ENCODE results near the gene MYO6. TPM values are rescaled to one million over a fixed set of nuclear protein-coding genes. Genes with fewer than 3 reads are reported as not detected.

Gene MYO6
- total RNA-seq, 1 experiment from 2014 or later = 44.1 TPM

DNA sequence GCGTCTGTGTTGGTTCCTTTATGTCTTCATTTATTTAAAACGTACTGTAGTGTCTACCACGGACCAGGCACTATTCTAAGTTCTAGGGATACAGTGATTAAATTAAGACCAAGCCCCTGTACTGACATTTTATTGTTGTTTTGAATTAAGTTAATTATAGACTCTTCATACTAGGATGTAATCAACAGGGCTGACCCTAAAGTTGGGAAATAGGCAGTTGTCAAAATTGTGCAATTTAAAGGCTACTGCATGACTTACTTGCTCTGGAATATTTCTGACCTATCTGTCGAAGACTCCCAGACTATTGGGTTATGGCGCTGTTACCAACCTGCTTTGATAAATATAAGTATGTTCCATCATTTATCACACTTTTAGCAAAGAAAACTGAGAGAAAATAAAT is 6.7 kb downstream of the MYO6 start:
- H3K4me3 ChIP-seq (replicated peaks in 1 of 2; ENCODE audit: low read depth in 1 of 2, low read length in 2 of 2) = no peak overlapping the region
- no TSS peak for BruUV-seq (replicated peaks)
- TF ChIP-seq REST (IDR thresholded peaks at IDR 0.05; ENCODE audit: low read depth) (no peak), CBX3 (IDR thresholded peaks at IDR 0.05; ENCODE audit: low read depth) (no peak), POLR2A (IDR thresholded peaks at IDR 0.05; ENCODE audit: borderline replicate concordance, extremely low read depth, insufficient read depth, insufficient read length) (no peak), ELF1 (IDR thresholded peaks at IDR 0.05; ENCODE audit: borderline replicate concordance, low read depth) (no peak), ZFX (IDR thresholded peaks at IDR 0.05) (no peak), SIN3A (IDR thresholded peaks at IDR 0.05; ENCODE audit: low read depth) (no peak), MAX (IDR thresholded peaks at IDR 0.05) (no peak), ATF3 (IDR thresholded peaks at IDR 0.05) (no peak), ZBTB33 (IDR thresholded peaks at IDR 0.05; ENCODE audit: extremely low read depth, insufficient replicate concordance, low read length) (no peak), FOSL1 (IDR thresholded peaks at IDR 0.05; ENCODE audit: low read depth) (no peak), CTCF (IDR thresholded peaks at IDR 0.05 in 2 of 3, conservative IDR thresholded peaks at IDR 0.05 in 1 of 3; ENCODE audit: borderline replicate concordance in 1 of 3, insufficient read depth in 1 of 3, low read depth in 2 of 3, low read length in 2 of 3) (no peak), SP1 (IDR thresholded peaks at IDR 0.05; ENCODE audit: low read depth) (no peak), SRF (IDR thresholded peaks at IDR 0.05; ENCODE audit: low read depth) (no peak), EGR1 (IDR thresholded peaks at IDR 0.05; ENCODE audit: low read depth) (no peak), EZH2 (IDR thresholded peaks at IDR 0.05) (no peak), JUND (IDR thresholded peaks at IDR 0.05) (no peak), RAD21 (IDR thresholded peaks at IDR 0.05; ENCODE audit: low read depth) (no peak)
- H2AFZ ChIP-seq (ENCODE audit: low read depth, low read length, poor library complexity, severe bottlenecking) = no peak overlapping the region
- H3K36me3 ChIP-seq (ENCODE audit: control insufficient read depth in 1 of 2, insufficient read depth in 2 of 2, low read length in 2 of 2) = no peaks in the 10 kb centered on the region
- no peak overlapping the region for H3K9ac ChIP-seq (ENCODE audit: low read length)
- RAD21 ChIA-PET (ENCODE audit: low non-redundant PET in 1 of 2, low total read pairs in 2 of 2, uncharacterized antibody in 2 of 2, unreplicated experiment in 2 of 2) = no interaction called here
- no peak for ATAC-seq
- intact Hi-C loops (cut with micrococcal nuclease) = no loop called here
- no peaks in the 10 kb centered on the region for H3K27me3 ChIP-seq (ENCODE audit: insufficient read depth, low read length)
- POLR2A ChIA-PET = no interaction called here
- DNase-seq (ENCODE audit: low read depth, low spot score) = no peak
- H4K20me1 ChIP-seq (ENCODE audit: insufficient read depth) = no peaks in the 10 kb centered on the region
- no peaks in the 10 kb centered on the region for H3K9me3 ChIP-seq (ENCODE audit: control insufficient read depth in 1 of 2, insufficient read depth in 1 of 2, low read depth in 1 of 2, low read length in 2 of 2)
- CTCF ChIA-PET = no interaction called here
- no peak overlapping the region for H3K27ac ChIP-seq (ENCODE audit: low read depth, low read length)
- no peaks in the 10 kb centered on the region for H3K9me2 ChIP-seq (ENCODE audit: insufficient read depth)
- no peak overlapping the region for H3K4me2 ChIP-seq (ENCODE audit: low read length)
- H3K79me2 ChIP-seq (ENCODE audit: insufficient read depth, low read length) = peaks cover 89% of the 10 kb centered on the region
- peaks cover 29 to 42% of the 10 kb centered on the region in 2 experiments for H3K4me1 ChIP-seq (ENCODE audit: control insufficient read depth in 1 of 2, insufficient read depth in 2 of 2, low read length in 2 of 2)

All from HCT116 (cell line).